GM12878 (cell line): ENCODE measurements around the gene GPC3. TPM values are rescaled to one million over a fixed set of nuclear protein-coding genes. Genes with fewer than 3 reads are reported as not detected.

ENCODE experiments used
- ATAC-seq: fragments of 200-7000 bp; cut with Tn5 transposase; 3 replicates; pipeline ENCODE4 v1.9.1; 2020; ENCODE audit warnings: mild to moderate bottlenecking, moderate library complexity
- BruUV-seq: library from RNA; stranded (reverse); fragments of 400-500 nt; replicated peaks from 2 replicates; lab custom pipeline; 2021; lab: Mats Ljungman, UMichigan
- CTCF ChIA-PET: fragments of 300-600 bp; sonication (Branson Sonifier 250); formaldehyde crosslinking; extraction: SDS; loops from one replicate; lab custom pipeline; 2021; ENCODE audit warnings: inconsistent platforms; lab: Yijun Ruan, JAX
- POLR2A ChIA-PET: fragments of 350-600 bp; formaldehyde crosslinking; extraction: SDS; loops from one replicate; lab custom pipeline; 2021; ENCODE audit warnings: inconsistent platforms; lab: Charles Lee
- RAD21 ChIA-PET: fragments of 300-600 bp; sonication (Branson Sonifier 250); formaldehyde crosslinking; loops from one replicate; lab custom pipeline; 2023; ENCODE audit warnings: antibody characterized with exemption; ENCODE audit not compliant: unreplicated experiment; lab: Charles Lee
- SMC1A ChIA-PET: fragments of 300-600 bp; sonication (Branson Sonifier 250); formaldehyde crosslinking; loops from one replicate; lab custom pipeline; 2023; ENCODE audit not compliant: unreplicated experiment, uncharacterized antibody; lab: Charles Lee
- DNase-seq: peaks from one replicate; pipeline ENCODE4 v3.0.0-alpha.2; 2011; ENCODE audit warnings: low read depth, low spot score
- FAIRE-seq: peaks from 3 replicates; lab custom pipeline; 2011; peaks lifted over from hg19 to GRCh38; lab: Jason Lieb, UNC
- H2AFZ ChIP-seq: 2 replicates; pipeline ENCODE4 v1.6.0; 2011; ENCODE audit warnings: low read depth, low read length, control low read depth; ENCODE audit not compliant: control insufficient read depth
- H3K27ac ChIP-seq: 2 replicates; pipeline ENCODE4 v1.5.1; 2011; ENCODE audit warnings: control low read depth; ENCODE audit not compliant: control insufficient read depth, insufficient read depth
- H3K27me3 ChIP-seq, 2 experiments: replicated peaks in 1 of 2; 2 replicates each; pipeline versions ENCODE4 v1.6.0 to v1.6.1; 2011; ENCODE audit warnings: low read length in 1 of 2; ENCODE audit not compliant: control insufficient read depth in 2 of 2, insufficient read depth in 2 of 2
- H3K36me3 ChIP-seq, 2 experiments: 2 replicates each; pipeline ENCODE4 v1.5.1; 2011; ENCODE audit warnings: low read length in 1 of 2; ENCODE audit not compliant: control insufficient read depth in 2 of 2, insufficient read depth in 2 of 2
- H3K4me1 ChIP-seq: 2 replicates; pipeline ENCODE4 v1.6.1; 2011; ENCODE audit warnings: mild to moderate bottlenecking, low read length, moderate library complexity, mixed read lengths; ENCODE audit not compliant: control insufficient read depth, insufficient read depth
- H3K4me2 ChIP-seq: 2 replicates; pipeline ENCODE4 v1.6.0; 2011; ENCODE audit warnings: control low read depth; ENCODE audit not compliant: control insufficient read depth, insufficient read depth
- H3K4me3 ChIP-seq: fragments of 200-600 bp; sonication (generic); 2 replicates; pipeline ENCODE4 v1.5.1; 2016
- H3K79me2 ChIP-seq: 2 replicates; pipeline ENCODE4 v1.6.0; 2011; ENCODE audit warnings: low read length; ENCODE audit not compliant: control insufficient read depth, insufficient read depth
- H3K9ac ChIP-seq: 2 replicates; pipeline ENCODE4 v1.8.0; 2011; ENCODE audit warnings: low read length, control low read depth, mixed read lengths; ENCODE audit not compliant: control insufficient read depth, insufficient read depth
- H3K9me3 ChIP-seq: replicated peaks from 3 replicates; pipeline ENCODE4 v1.5.1; 2011; ENCODE audit warnings: mild to moderate bottlenecking, low read length; ENCODE audit not compliant: control insufficient read depth, insufficient read depth
- H4K20me1 ChIP-seq: 2 replicates; pipeline ENCODE4 v1.6.0; 2011; ENCODE audit not compliant: control insufficient read depth, insufficient read depth
- ATF7 ChIP-seq: fragments of 450-650 bp; IDR thresholded peaks from 2 replicates; pipeline ENCODE4 v1.6.1; 2016; ENCODE audit warnings: low read depth, mild to moderate bottlenecking
- EED ChIP-seq: sonication (generic); IDR thresholded peaks from 2 replicates; pipeline ENCODE4 v1.6.1; 2016; ENCODE audit warnings: antibody characterized with exemption, low read depth
- GABPA ChIP-seq: IDR thresholded peaks from 2 replicates; pipeline ENCODE4 v1.6.1; 2014; ENCODE audit warnings: antibody characterized with exemption, low read depth, mild to moderate bottlenecking, inconsistent platforms
- HCFC1 ChIP-seq: fragments of 150-350 bp; IDR thresholded peaks from 2 replicates; pipeline ENCODE4 v1.6.1; 2014; ENCODE audit warnings: low read length
- MTA2 ChIP-seq: fragments of 450-650 bp; IDR thresholded peaks from 2 replicates; pipeline ENCODE4 v1.6.1; 2016; ENCODE audit warnings: low read depth, mild to moderate bottlenecking, moderate library complexity
- NR2F1 ChIP-seq: fragments of 450-650 bp; conservative IDR thresholded peaks from 2 replicates; pipeline ENCODE4 v1.6.1; 2017; ENCODE audit warnings: mild to moderate bottlenecking
- PAX8 ChIP-seq: fragments of 450-650 bp; IDR thresholded peaks from 2 replicates; pipeline ENCODE4 v1.6.1; 2017; ENCODE audit warnings: mild to moderate bottlenecking, moderate library complexity
- POLR2AphosphoS2 ChIP-seq: IDR thresholded peaks from 2 replicates; pipeline ENCODE4 v1.6.1; 2011; ENCODE audit warnings: low read depth, mild to moderate bottlenecking, low read length, improper control_type of control experiment, moderate library complexity
- SPI1 ChIP-seq: IDR thresholded peaks from 2 replicates; pipeline ENCODE4 v1.6.1; 2011; ENCODE audit warnings: low read depth, mild to moderate bottlenecking, low read length, moderate library complexity, borderline replicate concordance; ENCODE audit not compliant: insufficient read depth
- SRF ChIP-seq, 2 experiments: IDR thresholded peaks; 2 replicates each; pipeline ENCODE4 v1.6.1; 2011; ENCODE audit warnings: low read depth in 2 of 2, low read length in 2 of 2, mild to moderate bottlenecking in 1 of 2, moderate library complexity in 1 of 2
- ZBED1 ChIP-seq: IDR thresholded peaks from 2 replicates; pipeline ENCODE4 v1.6.1; 2016; ENCODE audit warnings: borderline replicate concordance
- WGBS: methylation state at CpG from one replicate; pipeline ENCODE4 v1.1.6; 2016; ENCODE audit warnings: low lambda C conversion rate; ENCODE audit not compliant: insufficient replicate concordance, insufficient coverage; ENCODE audit errors: missing lambda C conversion rate; 5-methylcytosine and 5-hydroxymethylcytosine counted together
- in situ Hi-C: fragments of 300-500 bp; cut with MboI; formaldehyde crosslinking; loops from 9 replicates; pipeline ENCODE4 v1.14.3; 2018; ENCODE audit warnings: mixed read lengths
- intact Hi-C: fragments of 100-400 bp; cut with micrococcal nuclease; formaldehyde crosslinking; loops from one replicate; pipeline ENCODE4 v1.14.2; 2022; ENCODE audit not compliant: unreplicated experiment
- polyA plus RNA-seq, 11 experiments: library from polyadenylated mRNA; depleted of rRNA in 4 of 11; unstranded in 6 of 11; stranded (reverse) in 5 of 11; fragments of >200 nt; fragmentation: Nextera tagmentation in 4 of 11; fragmentation: Illumina TruSeq in 1 of 11; extraction: Ambion mirVana in 4 of 11; extraction: Trizol in 1 of 11; gene quantifications; 1 replicate in 1 of 11; 2 replicates in 10 of 11; pipeline versions ENCODE4 v1.2.1 to v1.2.3, GENCODE V29; 2011 to 2016; ENCODE audit warnings: inconsistent platforms in 2 of 11, missing spikeins in 2 of 11, low read depth in 1 of 11
- total RNA-seq, 4 experiments: library from RNA; depleted of rRNA in 3 of 4; stranded (reverse); fragments of >200 nt in 3 of 4; fragmentation: Illumina TruSeq in 1 of 4; extraction: Trizol in 1 of 4; gene quantifications; 2 replicates each; pipeline versions ENCODE4 v1.2.1 to v1.2.3, GENCODE V29; 2013 to 2021
- TF ChIP-seq, protein P1 (sequence below): fragments of 450-650 bp; formaldehyde crosslinking; IDR thresholded peaks from 2 replicates; pipeline ENCODE4 v1.4.0; 2020; ENCODE audit warnings: mild to moderate bottlenecking, moderate library complexity
- TF ChIP-seq, protein P2 (sequence below): IDR thresholded peaks from 2 replicates; pipeline ENCODE4 v1.6.1; 2011; ENCODE audit warnings: mild to moderate bottlenecking, low read depth, low read length, moderate library complexity; ENCODE audit not compliant: insufficient replicate concordance
- TF ChIP-seq, protein P3 (sequence below): fragments of 450-650 bp; IDR thresholded peaks from 2 replicates; pipeline ENCODE4 v1.6.1; 2017; ENCODE audit warnings: mild to moderate bottlenecking
- TF ChIP-seq, protein P4 (sequence below): IDR thresholded peaks from 2 replicates; pipeline ENCODE4 v1.6.1; 2011; ENCODE audit warnings: low read depth, low read length, improper control_type of control experiment, borderline replicate concordance

The GPC3 gene
- total and polyA plus RNA-seq, 10 of the 15 experiments (the other 5 are each of a cell fraction or from before 2014, with no cell fraction given) = 0.09 to 0.82 TPM; not detected in 8

DNA sequence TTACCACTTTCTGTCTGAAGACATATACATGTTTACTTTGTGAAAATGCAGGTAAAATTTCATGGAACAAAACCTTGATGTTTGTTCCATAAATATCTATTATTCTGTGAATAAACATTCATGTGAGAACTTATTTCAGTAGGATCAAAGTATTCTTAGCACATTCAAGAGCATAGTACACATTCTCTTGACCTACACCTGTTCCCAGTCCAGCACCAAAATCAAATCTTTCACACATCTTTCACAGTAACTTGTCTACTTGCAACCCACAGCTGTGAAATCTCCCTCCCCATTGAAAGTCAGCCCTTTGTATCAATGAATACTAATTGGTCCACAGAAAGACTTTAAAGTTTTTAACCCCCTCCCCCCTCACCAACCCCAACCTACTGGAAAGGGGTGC, 283.2 kb downstream of the GPC3 start (continued):
- TF ChIP-seq, protein P1, sequence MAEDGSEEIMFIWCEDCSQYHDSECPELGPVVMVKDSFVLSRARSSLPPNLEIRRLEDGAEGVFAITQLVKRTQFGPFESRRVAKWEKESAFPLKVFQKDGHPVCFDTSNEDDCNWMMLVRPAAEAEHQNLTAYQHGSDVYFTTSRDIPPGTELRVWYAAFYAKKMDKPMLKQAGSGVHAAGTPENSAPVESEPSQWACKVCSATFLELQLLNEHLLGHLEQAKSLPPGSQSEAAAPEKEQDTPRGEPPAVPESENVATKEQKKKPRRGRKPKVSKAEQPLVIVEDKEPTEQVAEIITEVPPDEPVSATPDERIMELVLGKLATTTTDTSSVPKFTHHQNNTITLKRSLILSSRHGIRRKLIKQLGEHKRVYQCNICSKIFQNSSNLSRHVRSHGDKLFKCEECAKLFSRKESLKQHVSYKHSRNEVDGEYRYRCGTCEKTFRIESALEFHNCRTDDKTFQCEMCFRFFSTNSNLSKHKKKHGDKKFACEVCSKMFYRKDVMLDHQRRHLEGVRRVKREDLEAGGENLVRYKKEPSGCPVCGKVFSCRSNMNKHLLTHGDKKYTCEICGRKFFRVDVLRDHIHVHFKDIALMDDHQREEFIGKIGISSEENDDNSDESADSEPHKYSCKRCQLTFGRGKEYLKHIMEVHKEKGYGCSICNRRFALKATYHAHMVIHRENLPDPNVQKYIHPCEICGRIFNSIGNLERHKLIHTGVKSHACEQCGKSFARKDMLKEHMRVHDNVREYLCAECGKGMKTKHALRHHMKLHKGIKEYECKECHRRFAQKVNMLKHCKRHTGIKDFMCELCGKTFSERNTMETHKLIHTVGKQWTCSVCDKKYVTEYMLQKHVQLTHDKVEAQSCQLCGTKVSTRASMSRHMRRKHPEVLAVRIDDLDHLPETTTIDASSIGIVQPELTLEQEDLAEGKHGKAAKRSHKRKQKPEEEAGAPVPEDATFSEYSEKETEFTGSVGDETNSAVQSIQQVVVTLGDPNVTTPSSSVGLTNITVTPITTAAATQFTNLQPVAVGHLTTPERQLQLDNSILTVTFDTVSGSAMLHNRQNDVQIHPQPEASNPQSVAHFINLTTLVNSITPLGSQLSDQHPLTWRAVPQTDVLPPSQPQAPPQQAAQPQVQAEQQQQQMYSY (CRISPR knock-in tag) = no peak
- TF ChIP-seq, protein P2, sequence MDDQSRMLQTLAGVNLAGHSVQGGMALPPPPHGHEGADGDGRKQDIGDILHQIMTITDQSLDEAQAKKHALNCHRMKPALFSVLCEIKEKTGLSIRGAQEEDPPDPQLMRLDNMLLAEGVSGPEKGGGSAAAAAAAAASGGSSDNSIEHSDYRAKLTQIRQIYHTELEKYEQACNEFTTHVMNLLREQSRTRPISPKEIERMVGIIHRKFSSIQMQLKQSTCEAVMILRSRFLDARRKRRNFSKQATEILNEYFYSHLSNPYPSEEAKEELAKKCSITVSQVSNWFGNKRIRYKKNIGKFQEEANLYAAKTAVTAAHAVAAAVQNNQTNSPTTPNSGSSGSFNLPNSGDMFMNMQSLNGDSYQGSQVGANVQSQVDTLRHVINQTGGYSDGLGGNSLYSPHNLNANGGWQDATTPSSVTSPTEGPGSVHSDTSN = no peak
- TF ChIP-seq NR2F1 (no peak), SPI1 (no peak)
- TF ChIP-seq, all 136 proteins: peak for 0

DNA sequence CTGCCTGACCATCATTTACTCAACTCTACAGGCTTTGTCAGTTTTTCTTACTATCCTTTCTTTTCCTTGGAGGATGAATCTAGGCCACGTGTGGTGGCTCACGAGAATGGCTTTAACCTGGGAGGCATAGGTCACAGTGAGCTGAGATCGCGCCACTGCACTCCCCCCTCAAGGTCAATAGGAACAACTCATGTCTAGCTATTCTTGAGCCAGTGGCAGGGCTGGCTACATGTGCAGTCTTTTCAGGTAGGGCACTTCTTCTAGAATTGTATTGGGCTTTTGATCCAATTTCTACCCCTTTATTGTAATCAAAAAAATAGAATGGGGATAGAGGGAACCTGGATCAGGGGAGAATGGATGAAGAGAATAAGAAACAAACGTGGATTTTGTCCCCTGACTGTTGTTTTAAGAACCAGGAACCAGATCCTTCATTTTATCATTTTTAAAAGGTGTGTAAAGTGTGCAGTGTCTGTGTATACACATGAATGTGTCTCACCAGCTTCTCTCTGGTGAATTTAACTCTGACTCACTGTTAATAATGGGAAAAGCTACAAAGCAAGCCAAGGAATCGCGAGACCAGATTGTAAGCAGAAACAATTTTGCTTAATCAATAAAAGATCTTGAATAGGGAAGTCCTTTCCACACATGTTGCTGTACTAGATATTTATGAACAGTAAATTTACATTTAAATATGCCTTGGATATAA, 286.2 kb downstream of the GPC3 start:
- no peak for FAIRE-seq
- H3K4me3 ChIP-seq = no peak overlapping the region
- TF ChIP-seq, protein P3, sequence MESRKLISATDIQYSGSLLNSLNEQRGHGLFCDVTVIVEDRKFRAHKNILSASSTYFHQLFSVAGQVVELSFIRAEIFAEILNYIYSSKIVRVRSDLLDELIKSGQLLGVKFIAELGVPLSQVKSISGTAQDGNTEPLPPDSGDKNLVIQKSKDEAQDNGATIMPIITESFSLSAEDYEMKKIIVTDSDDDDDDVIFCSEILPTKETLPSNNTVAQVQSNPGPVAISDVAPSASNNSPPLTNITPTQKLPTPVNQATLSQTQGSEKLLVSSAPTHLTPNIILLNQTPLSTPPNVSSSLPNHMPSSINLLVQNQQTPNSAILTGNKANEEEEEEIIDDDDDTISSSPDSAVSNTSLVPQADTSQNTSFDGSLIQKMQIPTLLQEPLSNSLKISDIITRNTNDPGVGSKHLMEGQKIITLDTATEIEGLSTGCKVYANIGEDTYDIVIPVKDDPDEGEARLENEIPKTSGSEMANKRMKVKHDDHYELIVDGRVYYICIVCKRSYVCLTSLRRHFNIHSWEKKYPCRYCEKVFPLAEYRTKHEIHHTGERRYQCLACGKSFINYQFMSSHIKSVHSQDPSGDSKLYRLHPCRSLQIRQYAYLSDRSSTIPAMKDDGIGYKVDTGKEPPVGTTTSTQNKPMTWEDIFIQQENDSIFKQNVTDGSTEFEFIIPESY = no peak
- TF ChIP-seq GABPA (no peak), EED (no peak), ATF7 (no peak), MTA2 (no peak), POLR2AphosphoS2 (no peak), SRF (IDR thresholded peaks at IDR 0.05; ENCODE audit: low read depth in 2 of 2, low read length in 2 of 2) (no peak), HCFC1 (no peak), ZBED1 (no peak), PAX8 (no peak)
- TF ChIP-seq, protein P4, sequence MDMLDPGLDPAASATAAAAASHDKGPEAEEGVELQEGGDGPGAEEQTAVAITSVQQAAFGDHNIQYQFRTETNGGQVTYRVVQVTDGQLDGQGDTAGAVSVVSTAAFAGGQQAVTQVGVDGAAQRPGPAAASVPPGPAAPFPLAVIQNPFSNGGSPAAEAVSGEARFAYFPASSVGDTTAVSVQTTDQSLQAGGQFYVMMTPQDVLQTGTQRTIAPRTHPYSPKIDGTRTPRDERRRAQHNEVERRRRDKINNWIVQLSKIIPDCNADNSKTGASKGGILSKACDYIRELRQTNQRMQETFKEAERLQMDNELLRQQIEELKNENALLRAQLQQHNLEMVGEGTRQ = no peak

More for the DNA sequence above, 286.2 kb downstream of the GPC3 start:
- H2AFZ ChIP-seq = no peak overlapping the region
- in situ Hi-C loops = no loop called here
- no TSS peak for BruUV-seq
- no peaks in the 10 kb centered on the region for H3K4me1 ChIP-seq
- no peak for DNase-seq
- no peaks in the 10 kb centered on the region for H3K79me2 ChIP-seq
- no peaks in the 10 kb centered on the region for H4K20me1 ChIP-seq
- H3K4me2 ChIP-seq = no peak overlapping the region
- H3K27me3 ChIP-seq = no peaks in the 10 kb centered on the region; a peak in 1 of 4 replicates
- H3K9ac ChIP-seq = no peak overlapping the region
- CTCF ChIA-PET = interaction anchor here (1.4 kb wide), 1 partner anchor 11 kb away, joined by 4 read pairs; no protein-coding TSS in a partner anchor
- no peak overlapping the region for H3K27ac ChIP-seq
- SMC1A ChIA-PET = no interaction called here
- H3K36me3 ChIP-seq = no peaks in the 10 kb centered on the region
- no peak for ATAC-seq
- intact Hi-C loops = no loop called here
- RAD21 ChIA-PET = no interaction called here
- WGBS = 51% methylated on average over 7 of the region's 7 CpGs
- POLR2A ChIA-PET = no interaction called here
- H3K9me3 ChIP-seq = no peaks in the 10 kb centered on the region
